GM12878 (cell line): ENCODE measurements around the gene SRSF3. TPM values are rescaled to one million over a fixed set of nuclear protein-coding genes. Genes with fewer than 3 reads are reported as not detected.

Experiments used
- ATAC-seq: fragments of 200-7000 bp; cut with Tn5 transposase; 3 replicates; pipeline ENCODE4 v1.9.1; 2020; ENCODE audit warnings: mild to moderate bottlenecking, moderate library complexity
- Bru-seq: library from RNA; stranded (reverse); fragments of 400-500 nt; gene quantifications from one replicate; lab custom pipeline; 2021; lab: Mats Ljungman, UMichigan
- BruChase-seq, 2 experiments: library from RNA; stranded (reverse); fragments of 400-500 nt; gene quantifications; one replicate each; lab custom pipeline; 2021; lab: Mats Ljungman, UMichigan
- BruUV-seq: library from RNA; stranded (reverse); fragments of 400-500 nt; replicated peaks from 2 replicates; lab custom pipeline; 2021; lab: Mats Ljungman, UMichigan
- CTCF ChIA-PET: fragments of 300-600 bp; sonication (Branson Sonifier 250); formaldehyde crosslinking; extraction: SDS; loops from one replicate; lab custom pipeline; 2021; ENCODE audit warnings: inconsistent platforms; lab: Yijun Ruan, JAX
- POLR2A ChIA-PET: fragments of 350-600 bp; formaldehyde crosslinking; extraction: SDS; loops from one replicate; lab custom pipeline; 2021; ENCODE audit warnings: inconsistent platforms; lab: Charles Lee
- RAD21 ChIA-PET: fragments of 300-600 bp; sonication (Branson Sonifier 250); formaldehyde crosslinking; loops from one replicate; lab custom pipeline; 2023; ENCODE audit warnings: antibody characterized with exemption; ENCODE audit not compliant: unreplicated experiment; lab: Charles Lee
- SMC1A ChIA-PET: fragments of 300-600 bp; sonication (Branson Sonifier 250); formaldehyde crosslinking; loops from one replicate; lab custom pipeline; 2023; ENCODE audit not compliant: unreplicated experiment, uncharacterized antibody; lab: Charles Lee
- DNase-seq: peaks from one replicate; pipeline ENCODE4 v3.0.0-alpha.2; 2011; ENCODE audit warnings: low read depth, low spot score
- FAIRE-seq: peaks from 3 replicates; lab custom pipeline; 2011; peaks lifted over from hg19 to GRCh38; lab: Jason Lieb, UNC
- H2AFZ ChIP-seq: 2 replicates; pipeline ENCODE4 v1.6.0; 2011; ENCODE audit warnings: low read depth, low read length, control low read depth; ENCODE audit not compliant: control insufficient read depth
- H3K27ac ChIP-seq: 2 replicates; pipeline ENCODE4 v1.5.1; 2011; ENCODE audit warnings: control low read depth; ENCODE audit not compliant: control insufficient read depth, insufficient read depth
- H3K27me3 ChIP-seq, 2 experiments: replicated peaks in 1 of 2; 2 replicates each; pipeline versions ENCODE4 v1.6.0 to v1.6.1; 2011; ENCODE audit warnings: low read length in 1 of 2; ENCODE audit not compliant: control insufficient read depth in 2 of 2, insufficient read depth in 2 of 2
- H3K36me3 ChIP-seq, 2 experiments: 2 replicates each; pipeline ENCODE4 v1.5.1; 2011; ENCODE audit warnings: low read length in 1 of 2; ENCODE audit not compliant: control insufficient read depth in 2 of 2, insufficient read depth in 2 of 2
- H3K4me1 ChIP-seq: 2 replicates; pipeline ENCODE4 v1.6.1; 2011; ENCODE audit warnings: mild to moderate bottlenecking, low read length, moderate library complexity, mixed read lengths; ENCODE audit not compliant: control insufficient read depth, insufficient read depth
- H3K4me2 ChIP-seq: 2 replicates; pipeline ENCODE4 v1.6.0; 2011; ENCODE audit warnings: control low read depth; ENCODE audit not compliant: control insufficient read depth, insufficient read depth
- H3K4me3 ChIP-seq: fragments of 200-600 bp; sonication (generic); 2 replicates; pipeline ENCODE4 v1.5.1; 2016
- H3K79me2 ChIP-seq: 2 replicates; pipeline ENCODE4 v1.6.0; 2011; ENCODE audit warnings: low read length; ENCODE audit not compliant: control insufficient read depth, insufficient read depth
- H3K9ac ChIP-seq: 2 replicates; pipeline ENCODE4 v1.8.0; 2011; ENCODE audit warnings: low read length, control low read depth, mixed read lengths; ENCODE audit not compliant: control insufficient read depth, insufficient read depth
- H3K9me3 ChIP-seq: replicated peaks from 3 replicates; pipeline ENCODE4 v1.5.1; 2011; ENCODE audit warnings: mild to moderate bottlenecking, low read length; ENCODE audit not compliant: control insufficient read depth, insufficient read depth
- H4K20me1 ChIP-seq: 2 replicates; pipeline ENCODE4 v1.6.0; 2011; ENCODE audit not compliant: control insufficient read depth, insufficient read depth
- CEBPB ChIP-seq, 2 experiments: fragments of 150-350 bp in 1 of 2; IDR thresholded peaks; 2 replicates each; pipeline ENCODE4 v1.6.1; 2012 to 2014; ENCODE audit warnings: low read depth in 2 of 2, low read length in 2 of 2, borderline replicate concordance in 1 of 2, inconsistent platforms in 1 of 2
- IKZF1 ChIP-seq: fragments of 450-650 bp; conservative IDR thresholded peaks from 2 replicates; pipeline ENCODE4 v1.6.1; 2017; ENCODE audit warnings: antibody characterized with exemption, mild to moderate bottlenecking
- NFYA ChIP-seq: IDR thresholded peaks from 2 replicates; pipeline ENCODE4 v1.6.1; 2011; ENCODE audit warnings: low read depth, mild to moderate bottlenecking, low read length, improper control_type of control experiment, borderline replicate concordance
- PAX5 ChIP-seq: IDR thresholded peaks from 2 replicates; pipeline ENCODE4 v1.6.1; 2011; ENCODE audit warnings: low read depth, low read length, borderline replicate concordance
- POU2F2 ChIP-seq: IDR thresholded peaks from 3 replicates; pipeline ENCODE4 v1.6.1; 2011; ENCODE audit warnings: low read depth, mild to moderate bottlenecking, low read length, borderline replicate concordance
- RAD51 ChIP-seq: fragments of 450-650 bp; IDR thresholded peaks from 2 replicates; pipeline ENCODE4 v1.6.1; 2016; ENCODE audit warnings: moderate library complexity, mild to moderate bottlenecking, inconsistent platforms
- REST ChIP-seq: IDR thresholded peaks from 2 replicates; pipeline ENCODE4 v1.6.1; 2012; ENCODE audit warnings: mild to moderate bottlenecking, low read depth, low read length
- USF2 ChIP-seq: IDR thresholded peaks from 2 replicates; pipeline ENCODE4 v1.6.1; 2011; ENCODE audit warnings: low read depth, low read length, improper control_type of control experiment, borderline replicate concordance
- ZNF207 ChIP-seq: fragments of 450-650 bp; IDR thresholded peaks from 2 replicates; pipeline ENCODE4 v1.6.1; 2014; ENCODE audit warnings: antibody characterized with exemption, mild to moderate bottlenecking, borderline replicate concordance
- WGBS: methylation state at CpG from one replicate; pipeline ENCODE4 v1.1.6; 2016; ENCODE audit warnings: low lambda C conversion rate; ENCODE audit not compliant: insufficient replicate concordance, insufficient coverage; ENCODE audit errors: missing lambda C conversion rate; 5-methylcytosine and 5-hydroxymethylcytosine counted together
- in situ Hi-C: fragments of 300-500 bp; cut with MboI; formaldehyde crosslinking; loops from 9 replicates; pipeline ENCODE4 v1.14.3; 2018; ENCODE audit warnings: mixed read lengths
- intact Hi-C: fragments of 100-400 bp; cut with micrococcal nuclease; formaldehyde crosslinking; loops from one replicate; pipeline ENCODE4 v1.14.2; 2022; ENCODE audit not compliant: unreplicated experiment
- long read RNA-seq, 2 experiments: library from polyadenylated mRNA; unstranded; transcript quantifications; one replicate each; pipeline ENCODE4 v2.0.0, GENCODE V29; 2019 to 2020
- polyA minus RNA-seq, 3 experiments: library from RNA; depleted of rRNA, polyadenylated mRNA; stranded (reverse); fragments of >200 nt; gene quantifications; 2 replicates each; pipeline ENCODE4 v1.2.3, GENCODE V29; 2011
- polyA plus RNA-seq, 11 experiments: library from polyadenylated mRNA; depleted of rRNA in 4 of 11; unstranded in 6 of 11; stranded (reverse) in 5 of 11; fragments of >200 nt; fragmentation: Nextera tagmentation in 4 of 11; fragmentation: Illumina TruSeq in 1 of 11; extraction: Ambion mirVana in 4 of 11; extraction: Trizol in 1 of 11; gene quantifications; 1 replicate in 1 of 11; 2 replicates in 10 of 11; pipeline versions ENCODE4 v1.2.1 to v1.2.3, GENCODE V29; 2011 to 2016; ENCODE audit warnings: inconsistent platforms in 2 of 11, missing spikeins in 2 of 11, low read depth in 1 of 11
- total RNA-seq, 4 experiments: library from RNA; depleted of rRNA in 3 of 4; stranded (reverse); fragments of >200 nt in 3 of 4; fragmentation: Illumina TruSeq in 1 of 4; extraction: Trizol in 1 of 4; gene quantifications; 2 replicates each; pipeline versions ENCODE4 v1.2.1 to v1.2.3, GENCODE V29; 2013 to 2021

Gene SRSF3
- total RNA-seq (2013; cell fraction: nucleolus; rRNA removed): 206 and 241 TPM in 2 replicates
- total RNA-seq (2014; rRNA removed) (195 and 229 TPM in 2 replicates), total RNA-seq (2014; rRNA removed; fragmentation: Illumina TruSeq; extraction: Trizol) (240 and 256 TPM in 2 replicates), total RNA-seq (2021) (456 and 467 TPM in 2 replicates), polyA plus RNA-seq (2011; rRNA removed) (499 and 606 TPM in 2 replicates), polyA plus RNA-seq (2014; fragmentation: Illumina TruSeq; extraction: Trizol) (314 and 338 TPM in 2 replicates), polyA plus RNA-seq (2014; fragmentation: Nextera tagmentation; extraction: Ambion mirVana) (1,000 to 10,000 TPM in 1 of 2 experiments, 100 to 1,000 TPM in 1; 971 to 1,377 TPM), polyA plus RNA-seq (2014; rRNA removed) (482 and 486 TPM in 2 replicates), polyA plus RNA-seq (2016; fragmentation: Nextera tagmentation; extraction: Ambion mirVana) (100 to 1,000 TPM; 569 to 577 TPM), polyA minus RNA-seq (2011; rRNA and poly(A)+ RNA removed) (211 and 244 TPM in 2 replicates), Bru-seq, nascent RNA (percentile 100 among the genes with signal in this experiment), BruChase-seq, experiment 1, labeled RNA remaining after a 6-hour chase (percentile 99 among the genes with signal in this experiment), BruChase-seq, experiment 2, labeled RNA remaining after a 2-hour chase (percentile 100 among the genes with signal in this experiment)
- 111 TPM for polyA plus RNA-seq (2011; ENCODE audit: low read depth)
- 365 and 371 TPM in 2 replicates for polyA plus RNA-seq (2011; cell fraction: cytosol; rRNA removed)
- 363 and 479 TPM in 2 replicates for polyA plus RNA-seq (2011; cell fraction: nucleus; rRNA removed)
- 225 and 308 TPM in 2 replicates for polyA plus RNA-seq (2012)
- 69.4 and 86.1 TPM in 2 replicates for polyA minus RNA-seq (2011; cell fraction: cytosol; rRNA and poly(A)+ RNA removed)
- polyA minus RNA-seq (2011; cell fraction: nucleus; rRNA and poly(A)+ RNA removed): 133 and 210 TPM in 2 replicates
- long read RNA-seq, experiment 1, full-length matches to known transcripts: 618 of 631 reads
- long read RNA-seq, experiment 1, partial matches to known transcripts: 4 of 631 reads
- long read RNA-seq, experiment 1, other reads (novel, unspliced or antisense): 9 of 631 reads
- long read RNA-seq, experiment 2, full-length matches to known transcripts: 3,818 of 3,892 reads
- long read RNA-seq, experiment 2, partial matches to known transcripts: 34 of 3,892 reads
- long read RNA-seq, experiment 2, other reads (novel, unspliced or antisense): 40 of 3,892 reads

GRCh38 chr6:36594029-36594815, at the start of gene SRSF3:
Gene SRSF3, plus strand, starts transcription at chr6:36594362. Its CDS starts 2,401 bp downstream, at chr6:36596763.
- in situ Hi-C loops: no loop called here
- under 1% methylated on average over 58 of the region's 58 CpGs for WGBS
- TF ChIP-seq IKZF1: peak; percentile 79
- TF ChIP-seq NFYA: no peak
- TF ChIP-seq RAD51: peak; percentile 92
- peak; percentile 58; the same call in 1 of the 2 replicates for TF ChIP-seq REST
- TF ChIP-seq USF2: peak; percentile 63; the same call in 1 of the 2 replicates
- peak; percentile 51 for TF ChIP-seq ZNF207
- no peak for TF ChIP-seq CEBPB (IDR thresholded peaks at IDR 0.05; ENCODE audit: borderline replicate concordance in 1 of 2, low read depth in 2 of 2, low read length in 2 of 2)
- TF ChIP-seq POU2F2: peak; percentile 99
- peak; percentile 75; the same call in 1 of the 2 replicates for TF ChIP-seq PAX5

More at GRCh38 chr6:36594029-36594815, at the start of gene SRSF3:
- peaks cover 55% of the 10 kb centered on the region for H3K79me2 ChIP-seq
- H3K4me1 ChIP-seq: peaks cover 11% of the 10 kb centered on the region
- intact Hi-C loops: loop anchor here (1.0 to 5.0 kb wide), 3 partner anchors 47 to 172 kb away; partner anchors contain the start of genes KCTD20, PXT1 and STK38
- peaks cover 9% of the 10 kb centered on the region; the same call in 1 of the 2 replicates for H4K20me1 ChIP-seq
- ATAC-seq (peak; percentile 89), DNase-seq (peak; percentile 90), FAIRE-seq (peak; percentile 88)
- H3K9ac ChIP-seq: peak within 1 kb of the TSS; percentile 97
- H3K36me3 ChIP-seq: peaks cover 10 to 13% of the 10 kb centered on the region in 2 experiments
- RAD21 ChIA-PET: interaction anchor here (0.6 kb wide), 1 partner anchor 288 kb away, joined by 3 read pairs; no protein-coding TSS in a partner anchor
- BruUV-seq: TSS peak; percentile 77
- peak within 1 kb of the TSS; percentile 52 for H3K4me2 ChIP-seq
- no peaks in the 10 kb centered on the region for H3K27me3 ChIP-seq
- SMC1A ChIA-PET: interaction anchor here (0.5 to 1.6 kb wide), 8 partner anchors 12 to 233 kb away, joined by 3 to 5 read pairs (median 3); partner anchors contain the start of gene CDKN1A
- H3K4me3 ChIP-seq: peak within 1 kb of the TSS; percentile 100
- POLR2A ChIA-PET: interaction anchor here (0.6 to 2.3 kb wide), 15 partner anchors 12 to 1383 kb away, joined by 3 to 14 read pairs (median 4); partner anchors contain the start of genes CDKN1A and MAPK14
- H3K27ac ChIP-seq: peak within 1 kb of the TSS; percentile 87
- H2AFZ ChIP-seq: peak within 1 kb of the TSS; percentile 62
- no peaks in the 10 kb centered on the region for H3K9me3 ChIP-seq
- CTCF ChIA-PET: interaction anchor here (0.6 to 4.0 kb wide), 3 partner anchors 21 to 168 kb away, joined by 3 to 29 read pairs (median 3); no protein-coding TSS in a partner anchor
